GM23338 (cell line): ENCODE measurements around the gene CDH12. TPM values are rescaled to one million over a fixed set of nuclear protein-coding genes. Genes with fewer than 3 reads are reported as not detected.

Experiments used
- ATAC-seq: fragments of 200-7000 bp; cut with Tn5 transposase; 3 replicates; pipeline ENCODE4 v1.9.1; 2020
- DNase-seq: peaks from one replicate; pipeline ENCODE4 v3.0.0-alpha.2; 2015; ENCODE audit warnings: low spot score
- H2AFZ ChIP-seq: fragments of 200-600 bp; sonication (generic); 2 replicates; pipeline ENCODE4 v1.8.0; 2016; ENCODE audit warnings: antibody characterized with exemption, mild to moderate bottlenecking, moderate library complexity
- H3F3A ChIP-seq: fragments of 200-600 bp; sonication (generic); replicated peaks from 2 replicates; pipeline ENCODE4 v1.8.0; 2017; ENCODE audit warnings: antibody characterized with exemption, mixed run types, low read depth
- H3K27ac ChIP-seq: fragments of 200-600 bp; sonication (generic); 2 replicates; pipeline ENCODE4 v1.6.1; 2016; ENCODE audit warnings: low read depth
- H3K27me3 ChIP-seq: fragments of 200-600 bp; sonication (generic); 2 replicates; pipeline ENCODE4 v1.8.0; 2016; ENCODE audit warnings: mild to moderate bottlenecking, mixed run types, moderate library complexity; ENCODE audit not compliant: insufficient read depth
- H3K36me3 ChIP-seq: fragments of 200-600 bp; sonication (generic); 2 replicates; pipeline ENCODE4 v1.8.0; 2016; ENCODE audit warnings: mild to moderate bottlenecking; ENCODE audit not compliant: insufficient read depth
- H3K4me1 ChIP-seq: fragments of 200-600 bp; sonication (generic); 2 replicates; pipeline ENCODE4 v1.8.0; 2016; ENCODE audit warnings: mild to moderate bottlenecking, moderate library complexity; ENCODE audit not compliant: insufficient read depth
- H3K4me2 ChIP-seq: fragments of 200-600 bp; sonication (generic); 2 replicates; pipeline ENCODE4 v1.7.1; 2017; ENCODE audit warnings: mixed run types
- H3K4me3 ChIP-seq: fragments of 200-600 bp; sonication (generic); 2 replicates; pipeline ENCODE4 v1.6.1; 2016; ENCODE audit warnings: mixed run types
- H3K79me2 ChIP-seq: fragments of 200-600 bp; sonication (generic); replicated peaks from 2 replicates; pipeline ENCODE4 v1.8.0; 2017; ENCODE audit warnings: mild to moderate bottlenecking; ENCODE audit not compliant: insufficient read depth
- H3K9me2 ChIP-seq: fragments of 200-600 bp; sonication (generic); 2 replicates; pipeline ENCODE4 v1.8.0; 2017; ENCODE audit not compliant: insufficient read depth
- H4K20me1 ChIP-seq: fragments of 200-600 bp; sonication (generic); replicated peaks from 2 replicates; pipeline ENCODE4 v1.8.0; 2017; ENCODE audit warnings: mild to moderate bottlenecking; ENCODE audit not compliant: insufficient read depth
- H3K27ac Mint-ChIP-seq: 2 replicates; pipeline ENCODE4 v1.8.0; 2020; ENCODE audit warnings: inconsistent platforms, mild to moderate bottlenecking, moderate library complexity, mixed read lengths
- H3K27me3 Mint-ChIP-seq: 3 replicates; pipeline ENCODE4 v1.8.0; 2022; ENCODE audit warnings: low read depth, mild to moderate bottlenecking, moderate library complexity, mixed read lengths, inconsistent platforms; ENCODE audit not compliant: insufficient read depth, poor library complexity
- H3K36me3 Mint-ChIP-seq: 3 replicates; pipeline ENCODE4 v1.8.0; 2021; ENCODE audit warnings: low read depth, mild to moderate bottlenecking, inconsistent platforms, moderate library complexity, mixed read lengths
- H3K4me1 Mint-ChIP-seq: 3 replicates; pipeline ENCODE4 v1.8.0; 2020; ENCODE audit warnings: mild to moderate bottlenecking, inconsistent platforms, mixed read lengths
- H3K4me3 Mint-ChIP-seq: 3 replicates; pipeline ENCODE4 v1.8.0; 2021; ENCODE audit warnings: moderate library complexity, mild to moderate bottlenecking, inconsistent platforms, mixed read lengths
- H3K9me3 Mint-ChIP-seq: 3 replicates; pipeline ENCODE4 v1.8.0; 2020; ENCODE audit warnings: moderate library complexity, mild to moderate bottlenecking, inconsistent platforms, mixed read lengths
- CREB1 ChIP-seq: fragments of 250-450 bp; sonication (Bioruptor Pico); IDR thresholded peaks from 2 replicates; pipeline ENCODE4 v1.5.0; 2020; ENCODE audit warnings: low read depth, mild to moderate bottlenecking, moderate library complexity
- CTCF ChIP-seq, 2 experiments: fragments of 200-600 bp in 1 of 2; sonication (generic) in 1 of 2; conservative IDR thresholded peaks; 2 replicates each; pipeline versions ENCODE4 v1.5.1 to v1.6.1; 2016 to 2017; ENCODE audit warnings: antibody characterized with exemption in 2 of 2, low read depth in 2 of 2, mild to moderate bottlenecking in 2 of 2, moderate library complexity in 1 of 2
- ETS1 ChIP-seq: IDR thresholded peaks from 2 replicates; pipeline ENCODE4 v1.6.1; 2016; ENCODE audit warnings: antibody characterized with exemption
- EZH2 ChIP-seq: fragments of 200-600 bp; sonication (generic); IDR thresholded peaks from one replicate; pipeline ENCODE4 v1.8.0; 2017; ENCODE audit warnings: antibody characterized with exemption, mild to moderate bottlenecking, low read depth; ENCODE audit not compliant: unreplicated experiment
- EZH2phosphoT487 ChIP-seq: fragments of 200-600 bp; sonication (generic); IDR thresholded peaks from one replicate; pipeline ENCODE4 v1.8.1; 2018; ENCODE audit warnings: antibody characterized with exemption; ENCODE audit not compliant: unreplicated experiment
- JUNB ChIP-seq: IDR thresholded peaks from one replicate; pipeline ENCODE4 v1.6.1; 2016; ENCODE audit warnings: antibody characterized with exemption; ENCODE audit not compliant: unreplicated experiment
- NANOG ChIP-seq: IDR thresholded peaks from 2 replicates; pipeline ENCODE4 v1.6.1; 2016; ENCODE audit warnings: antibody characterized with exemption, borderline replicate concordance
- POLR2AphosphoS5 ChIP-seq: IDR thresholded peaks from 2 replicates; pipeline ENCODE4 v1.6.1; 2016; ENCODE audit warnings: antibody characterized with exemption, low read depth
- REST ChIP-seq: IDR thresholded peaks from one replicate; pipeline ENCODE4 v1.6.1; 2018; ENCODE audit warnings: antibody characterized with exemption; ENCODE audit not compliant: unreplicated experiment
- STAT1 ChIP-seq: IDR thresholded peaks from one replicate; pipeline ENCODE4 v1.6.1; 2016; ENCODE audit warnings: antibody characterized with exemption; ENCODE audit not compliant: unreplicated experiment
- ZNF114 ChIP-seq: fragments of 250-450 bp; sonication (Bioruptor Pico); IDR thresholded peaks from 2 replicates; pipeline ENCODE4 v1.5.0; 2020; ENCODE audit warnings: mild to moderate bottlenecking, moderate library complexity
- ZNF331 ChIP-seq: fragments of 250-450 bp; sonication (Bioruptor Pico); IDR thresholded peaks from 2 replicates; pipeline ENCODE4 v1.5.0; 2020; ENCODE audit warnings: low read depth, mild to moderate bottlenecking, moderate library complexity
- ZNF462 ChIP-seq: fragments of 250-450 bp; sonication (Bioruptor Pico); IDR thresholded peaks from 2 replicates; pipeline ENCODE4 v1.5.0; 2020; ENCODE audit warnings: mild to moderate bottlenecking, moderate library complexity
- polyA plus RNA-seq: library from polyadenylated mRNA; unstranded; fragments of >200 nt; fragmentation: Nextera tagmentation; extraction: Ambion mirVana; gene quantifications from 2 replicates; pipeline ENCODE4 v1.2.1, GENCODE V29; 2016
- total RNA-seq: library from RNA; depleted of rRNA; stranded (reverse); fragments of >200 nt; shearing (Covaris generic); gene quantifications from 2 replicates; pipeline ENCODE4 v1.2.3, GENCODE V29; 2014

CDH12 gene
- total and polyA plus RNA-seq, 2 experiments from 2014 or later: not detected

DNA sequence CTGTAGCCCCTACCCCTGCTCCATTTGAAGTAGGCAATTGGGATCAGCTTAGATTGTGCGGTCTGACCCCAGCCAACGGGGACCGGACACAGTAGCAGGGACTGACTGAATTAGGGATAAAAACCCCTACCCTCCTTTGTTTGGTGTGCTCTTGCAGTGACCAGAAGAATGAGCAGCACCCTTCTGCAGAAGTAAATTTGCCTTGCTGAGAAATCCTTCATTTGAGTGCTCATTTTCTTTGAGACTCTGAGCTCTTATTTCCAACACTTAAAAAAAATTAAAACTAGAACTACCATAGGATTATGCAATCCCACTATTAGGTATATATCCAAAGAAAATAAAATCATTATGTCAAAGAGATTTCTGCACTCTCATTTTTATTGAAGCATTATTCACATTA, 560.0 kb downstream of the CDH12 start:
- DNase-seq: no peak
- TF ChIP-seq EZH2phosphoT487 (no peak), NANOG (no peak), JUNB (no peak), EZH2 (no peak), REST (no peak), STAT1 (no peak), CTCF (conservative IDR thresholded peaks at IDR 0.05; ENCODE audit: low read depth in 2 of 2) (no peak), ZNF114 (no peak), ZNF462 (no peak), CREB1 (no peak), ETS1 (no peak), POLR2AphosphoS5 (no peak), ZNF331 (CRISPR knock-in tag) (no peak)
- Mint-ChIP-seq H3K4me1 (no peaks in the 10 kb centered on the region), H3K27ac (no peak overlapping the region), H3K27me3 (no peaks in the 10 kb centered on the region), H3K36me3 (peaks cover 16% of the 10 kb centered on the region; the same call in 2 of the 3 replicates), H3K4me3 (no peak overlapping the region), H3K9me3 (peaks cover 41% of the 10 kb centered on the region)
- ATAC-seq: no peak
- Histone ChIP-seq H3K36me3 (0 out of 2 replicates have a peak, but pooled peaks cover 3% of the 10 kb centered on the region), H3F3A (no peaks in the 10 kb centered on the region), H3K4me2 (no peak overlapping the region), H2AFZ (no peak overlapping the region), H3K4me3 (no peak overlapping the region), H3K27me3 (no peaks in the 10 kb centered on the region), H3K9me2 (no peaks in the 10 kb centered on the region), H3K4me1 (no peaks in the 10 kb centered on the region), H4K20me1 (no peaks in the 10 kb centered on the region), H3K27ac (no peak overlapping the region), H3K79me2 (no peaks in the 10 kb centered on the region)
